NCI-H1048 (cell line): ENCODE results near the gene CYP26A1.

Experiments used
- DNase-seq: peaks from one replicate; lab custom pipeline; 2025; lab: John Stamatoyannopoulos, UW

The CYP26A1 gene

GRCh38 chr10:93123766-93124165 is 50.1 kb downstream of the CYP26A1 start:
- no peak for DNase-seq

- no peak for DNase-seq
These were observed 51.1 kb downstream of the CYP26A1 start for GRCh38 chr10:93124580-93125318.

- no peak for DNase-seq
These were observed 52.3 kb downstream of the CYP26A1 start for GRCh38 chr10:93125966-93126365.

GRCh38 chr10:93126483-93127052 is 52.9 kb downstream of the CYP26A1 start:
- DNase-seq, result no peak
